BJ (cell line): ENCODE measurements around the gene PTPRJ. TPM values are rescaled to one million over a fixed set of nuclear protein-coding genes. Genes with fewer than 3 reads are reported as not detected.

Experiments
- CTCF ChIA-PET: fragments of 350-600 bp; formaldehyde crosslinking; extraction: SDS; loops from one replicate; lab custom pipeline; 2021; ENCODE audit warnings: antibody characterized with exemption, inconsistent platforms; lab: Yijun Ruan, JAX
- POLR2A ChIA-PET: fragments of 300-600 bp; sonication (Branson Sonifier 250); formaldehyde crosslinking; extraction: SDS; loops from one replicate; lab custom pipeline; 2021; ENCODE audit warnings: antibody characterized with exemption; lab: Charles Lee
- DNase-seq: peaks from one replicate; pipeline ENCODE4 v3.0.0-alpha.2; 2011; ENCODE audit warnings: low read depth
- H3K27me3 ChIP-seq: 2 replicates; pipeline ENCODE4 v1.6.0; 2011; ENCODE audit warnings: low read length; ENCODE audit not compliant: control insufficient read depth, insufficient read depth
- H3K36me3 ChIP-seq: 2 replicates; pipeline ENCODE4 v1.5.1; 2011; ENCODE audit warnings: low read length; ENCODE audit not compliant: control insufficient read depth, insufficient read depth
- H3K4me3 ChIP-seq: 2 replicates; pipeline ENCODE4 v1.5.1; 2011; ENCODE audit warnings: low read depth, mild to moderate bottlenecking, control low read depth, low read length
- polyA plus RNA-seq: library from polyadenylated mRNA; depleted of rRNA; stranded (reverse); fragments of >200 nt; gene quantifications from 2 replicates; pipeline ENCODE4 v1.2.3, GENCODE V29; 2011
- TF ChIP-seq, protein P1 (sequence below): IDR thresholded peaks from 2 replicates; pipeline ENCODE4 v1.5.1; 2011; ENCODE audit warnings: low read depth, mild to moderate bottlenecking, control low read depth, inconsistent platforms, low read length, moderate library complexity; ENCODE audit not compliant: insufficient read depth

PTPRJ gene
- polyA plus RNA-seq, 1 experiment = 3.8 TPM

DNA sequence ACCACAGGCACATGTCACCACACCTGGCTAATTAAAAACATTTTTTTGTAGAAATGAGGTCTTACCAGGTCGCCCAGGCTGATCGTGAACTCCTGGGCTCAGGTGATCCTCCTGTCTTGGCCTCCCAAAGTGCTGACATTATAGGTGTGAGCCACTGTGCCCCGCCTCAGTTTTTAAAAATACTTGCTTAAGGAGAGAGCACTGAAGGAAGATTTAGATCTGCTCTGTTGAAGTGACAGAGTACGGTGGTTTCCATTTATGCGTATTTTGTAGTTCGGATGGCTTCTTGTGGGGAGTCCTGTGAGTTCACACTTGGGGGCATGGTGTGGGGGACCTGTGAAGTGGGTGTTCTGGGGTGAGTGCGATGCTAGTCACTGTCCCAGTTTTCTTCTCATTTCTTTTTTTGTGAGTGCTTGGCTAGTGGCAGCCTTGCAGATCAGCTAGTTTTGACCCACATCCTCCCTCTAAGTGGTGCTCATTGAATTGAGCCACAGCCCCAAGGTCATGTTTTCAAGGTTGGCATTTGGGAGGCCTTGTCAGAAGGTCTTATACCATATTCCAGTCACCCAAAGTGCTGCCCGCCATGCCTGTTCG, 31.5 kb downstream of the PTPRJ start:
- TF ChIP-seq, protein P1, sequence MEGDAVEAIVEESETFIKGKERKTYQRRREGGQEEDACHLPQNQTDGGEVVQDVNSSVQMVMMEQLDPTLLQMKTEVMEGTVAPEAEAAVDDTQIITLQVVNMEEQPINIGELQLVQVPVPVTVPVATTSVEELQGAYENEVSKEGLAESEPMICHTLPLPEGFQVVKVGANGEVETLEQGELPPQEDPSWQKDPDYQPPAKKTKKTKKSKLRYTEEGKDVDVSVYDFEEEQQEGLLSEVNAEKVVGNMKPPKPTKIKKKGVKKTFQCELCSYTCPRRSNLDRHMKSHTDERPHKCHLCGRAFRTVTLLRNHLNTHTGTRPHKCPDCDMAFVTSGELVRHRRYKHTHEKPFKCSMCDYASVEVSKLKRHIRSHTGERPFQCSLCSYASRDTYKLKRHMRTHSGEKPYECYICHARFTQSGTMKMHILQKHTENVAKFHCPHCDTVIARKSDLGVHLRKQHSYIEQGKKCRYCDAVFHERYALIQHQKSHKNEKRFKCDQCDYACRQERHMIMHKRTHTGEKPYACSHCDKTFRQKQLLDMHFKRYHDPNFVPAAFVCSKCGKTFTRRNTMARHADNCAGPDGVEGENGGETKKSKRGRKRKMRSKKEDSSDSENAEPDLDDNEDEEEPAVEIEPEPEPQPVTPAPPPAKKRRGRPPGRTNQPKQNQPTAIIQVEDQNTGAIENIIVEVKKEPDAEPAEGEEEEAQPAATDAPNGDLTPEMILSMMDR = no peak
- CTCF ChIA-PET = interaction anchor here (2.3 kb wide), 1 partner anchor 11 kb away, joined by 6 read pairs; no protein-coding TSS in a partner anchor
- H3K27me3 ChIP-seq = no peaks in the 10 kb centered on the region
- POLR2A ChIA-PET = no interaction called here
- H3K4me3 ChIP-seq = no peak overlapping the region
- no peak for DNase-seq
- H3K36me3 ChIP-seq = no peaks in the 10 kb centered on the region

DNA sequence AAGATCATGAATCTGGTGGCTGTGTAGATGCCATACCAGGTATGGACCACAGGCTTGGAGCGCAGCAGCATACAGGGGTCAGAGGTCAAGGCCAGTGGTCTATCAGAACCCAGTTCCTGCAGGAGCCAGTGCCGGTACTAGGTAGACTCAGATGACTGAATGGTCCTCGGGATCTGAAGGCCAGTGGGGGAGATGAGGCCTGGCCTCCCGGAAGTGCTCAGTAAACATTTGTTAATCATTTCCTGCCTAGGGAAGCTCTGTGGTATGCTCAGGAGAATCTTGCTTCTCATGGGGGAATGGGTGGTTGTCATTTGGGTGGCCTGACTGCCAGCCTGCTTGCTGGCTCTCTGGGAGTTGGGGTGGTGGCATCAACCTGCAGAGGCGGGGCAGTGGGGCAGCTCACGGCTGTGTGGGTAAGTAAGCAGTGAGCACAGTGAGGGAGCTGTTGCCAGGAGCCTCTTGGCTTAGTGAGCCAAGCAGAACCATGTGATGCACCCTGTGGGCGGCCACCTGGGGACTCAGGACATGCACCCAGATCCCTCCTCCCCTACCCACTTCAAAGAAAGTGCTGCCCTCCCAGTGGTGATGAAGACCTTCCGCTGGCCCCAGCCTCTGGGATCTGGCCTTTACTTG, 33.0 kb downstream of the PTPRJ start:
- Histone ChIP-seq H3K4me3 (no peak overlapping the region), H3K36me3 (no peaks in the 10 kb centered on the region), H3K27me3 (no peaks in the 10 kb centered on the region)
- DNase-seq = no peak
- CTCF ChIA-PET = interaction anchor here (0.8 to 0.9 kb wide), 2 partner anchors 20 to 90 kb away, joined by 3 to 4 read pairs; no protein-coding TSS in a partner anchor
- POLR2A ChIA-PET = no interaction called here
- TF ChIP-seq, protein P1 = no peak

DNA sequence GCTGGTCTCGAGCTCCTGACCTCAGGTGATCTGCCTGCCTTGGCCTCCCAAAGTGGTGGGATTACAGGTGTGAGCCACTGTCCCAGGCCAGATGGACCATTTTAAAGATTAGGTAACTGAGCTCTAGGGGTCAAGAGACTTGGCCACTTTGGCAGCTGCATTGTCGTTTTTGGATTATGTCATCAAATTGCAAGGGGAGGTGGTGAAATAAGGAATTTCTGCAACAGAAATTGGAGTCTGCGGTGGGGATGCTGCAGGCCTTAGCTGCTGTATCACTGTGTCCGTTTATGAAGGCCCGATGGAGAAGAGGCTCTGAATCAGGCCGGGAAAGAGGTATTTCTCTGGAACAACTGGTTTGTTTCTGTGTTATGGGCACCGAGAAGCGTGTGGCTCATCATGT, 34.6 kb downstream of the PTPRJ start:
- H3K27me3 ChIP-seq = no peaks in the 10 kb centered on the region
- TF ChIP-seq, protein P1 = no peak
- CTCF ChIA-PET = no interaction called here
- H3K36me3 ChIP-seq = no peaks in the 10 kb centered on the region
- H3K4me3 ChIP-seq = no peak overlapping the region
- POLR2A ChIA-PET = no interaction called here
- no peak for DNase-seq

DNA sequence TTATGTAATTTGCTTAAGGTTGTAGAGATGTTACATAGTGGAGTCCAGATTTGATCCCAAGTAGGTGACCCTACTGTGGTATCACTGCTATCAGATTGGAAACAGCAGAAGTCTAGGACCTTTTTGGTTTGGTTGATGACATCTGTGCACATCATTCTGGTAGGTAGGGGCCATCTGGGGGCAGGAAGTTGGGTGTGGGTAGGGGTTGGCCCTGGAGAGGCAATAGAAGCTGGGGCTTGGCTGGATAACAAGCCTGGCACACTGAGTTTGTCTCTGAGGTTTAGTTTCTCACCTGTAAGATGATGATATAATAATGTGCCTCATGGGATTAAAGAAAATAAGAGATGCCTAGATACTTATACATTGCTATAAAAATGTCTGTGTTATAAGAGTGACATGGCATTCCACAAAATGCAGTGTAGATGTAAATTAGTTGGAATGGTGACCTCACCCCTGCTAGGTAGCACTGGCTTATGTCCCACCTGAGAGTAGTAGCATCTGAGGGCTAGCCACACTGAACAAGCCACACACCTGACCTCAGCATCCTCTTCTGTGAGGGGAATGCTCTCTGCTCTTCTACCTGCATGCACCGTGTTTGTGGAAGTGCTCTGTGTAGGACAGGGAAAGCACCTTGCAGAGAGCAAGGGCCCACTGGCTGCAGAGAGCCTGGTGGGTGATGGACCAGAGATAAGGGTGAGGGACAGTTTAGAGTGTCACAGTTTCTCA, 36.9 kb downstream of the PTPRJ start:
- no peaks in the 10 kb centered on the region for H3K27me3 ChIP-seq
- ChIA-PET POLR2A (no interaction called here), CTCF (interaction anchor here (1.2 to 1.3 kb wide), 2 partner anchors 7 to 11 kb away, joined by 4 to 6 read pairs; no protein-coding TSS in a partner anchor)
- DNase-seq = no peak
- no peak overlapping the region for H3K4me3 ChIP-seq
- H3K36me3 ChIP-seq = no peaks in the 10 kb centered on the region
- TF ChIP-seq, protein P1 = no peak
